MM.1S (cell line): ENCODE results near the gene INO80.

Experiments used
- CTCF ChIP-seq: fragments of 300-600 bp; sonication (generic); IDR thresholded peaks from 2 replicates; pipeline ENCODE4 v1.5.1; 2016; ENCODE audit warnings: antibody characterized with exemption, low read length, mixed read lengths
- EZH2 ChIP-seq: fragments of 300-600 bp; sonication (generic); optimal IDR thresholded peaks from 2 replicates; pipeline ENCODE3; 2017; ENCODE audit warnings: low read depth, mild to moderate bottlenecking, antibody characterized with exemption, low read length, mixed read lengths

GRCh38 chr15:40992825-40993224, 123.3 kb downstream of the INO80 start:
- TF ChIP-seq CTCF (no peak), EZH2 (no peak)
